Smooth muscle cell (in vitro differentiated cells): ENCODE data around the gene TDRD12. TPM values are rescaled to one million over a fixed set of nuclear protein-coding genes. Genes with fewer than 3 reads are reported as not detected.
"Not testable (repeated sequence)": the region's sequence is repeated elsewhere in the genome, so short reads cannot be mapped to it uniquely, and the experiment has no call there.

Experiments used
- DNase-seq: peaks from one replicate; lab custom pipeline; 2025; ENCODE audit not compliant: unreplicated experiment; lab: John Stamatoyannopoulos, UW
- H2AFZ ChIP-seq: fragments of 200-600 bp; sonication (generic); 2 replicates; pipeline ENCODE4 v1.6.0; 2016; ENCODE audit warnings: antibody characterized with exemption, low read depth, mild to moderate bottlenecking
- H3F3A ChIP-seq: fragments of 200-600 bp; sonication (generic); 2 replicates; pipeline ENCODE4 v1.6.0; 2017; ENCODE audit warnings: antibody characterized with exemption, low read depth
- H3K27ac ChIP-seq: fragments of 200-600 bp; sonication (generic); 2 replicates; pipeline ENCODE4 v1.5.1; 2016; ENCODE audit warnings: low read depth, mild to moderate bottlenecking
- H3K27me3 ChIP-seq: fragments of 200-600 bp; sonication (generic); 2 replicates; pipeline ENCODE4 v1.6.1; 2016; ENCODE audit warnings: low read depth, mild to moderate bottlenecking
- H3K36me3 ChIP-seq: fragments of 200-600 bp; sonication (generic); 2 replicates; pipeline ENCODE4 v1.5.1; 2016; ENCODE audit warnings: low read depth
- H3K4me1 ChIP-seq: fragments of 200-600 bp; sonication (generic); 2 replicates; pipeline ENCODE4 v1.5.1; 2016; ENCODE audit warnings: low read depth
- H3K4me2 ChIP-seq: fragments of 200-600 bp; sonication (generic); 2 replicates; pipeline ENCODE4 v1.6.0; 2016; ENCODE audit warnings: mild to moderate bottlenecking
- H3K4me3 ChIP-seq: fragments of 200-600 bp; sonication (generic); 2 replicates; pipeline ENCODE4 v1.5.1; 2016; ENCODE audit warnings: mild to moderate bottlenecking
- H3K79me2 ChIP-seq: fragments of 200-600 bp; sonication (generic); 2 replicates; pipeline ENCODE4 v1.6.0; 2016; ENCODE audit warnings: low read depth, mild to moderate bottlenecking
- H3K9ac ChIP-seq: fragments of 200-600 bp; sonication (generic); 2 replicates; pipeline ENCODE4 v1.6.0; 2016; ENCODE audit warnings: low read depth
- H3K9me3 ChIP-seq: fragments of 200-600 bp; sonication (generic); replicated peaks from 2 replicates; pipeline ENCODE4 v1.5.1; 2016; ENCODE audit warnings: low read depth
- H4K20me1 ChIP-seq: fragments of 200-600 bp; sonication (generic); 2 replicates; pipeline ENCODE4 v1.6.0; 2016; ENCODE audit warnings: low read depth
- WGBS: methylation state at CpG from one replicate; pipeline ENCODE4 v1.1.7; 2016; ENCODE audit warnings: low lambda C conversion rate; 5-methylcytosine and 5-hydroxymethylcytosine counted together
- polyA plus RNA-seq: library from polyadenylated mRNA; unstranded; fragments of >200 nt; fragmentation: Nextera tagmentation; extraction: Ambion mirVana; gene quantifications from 2 replicates; pipeline ENCODE4 v1.2.1, GENCODE V29; 2016
- total RNA-seq: library from RNA; depleted of rRNA; stranded (reverse); fragments of >200 nt; gene quantifications from 2 replicates; pipeline ENCODE4 v1.2.3, GENCODE V29; 2014
- TF ChIP-seq, protein P1 (sequence below): fragments of 200-600 bp; sonication (generic); IDR thresholded peaks from 2 replicates; pipeline ENCODE4 v1.5.1; 2017; ENCODE audit warnings: borderline replicate concordance, mild to moderate bottlenecking, antibody characterized with exemption; ENCODE audit not compliant: insufficient read depth, poor library complexity, severe bottlenecking

The TDRD12 gene
- total and polyA plus RNA-seq, 2 experiments from 2014 or later: 0.05 to 1.1 TPM

DNA sequence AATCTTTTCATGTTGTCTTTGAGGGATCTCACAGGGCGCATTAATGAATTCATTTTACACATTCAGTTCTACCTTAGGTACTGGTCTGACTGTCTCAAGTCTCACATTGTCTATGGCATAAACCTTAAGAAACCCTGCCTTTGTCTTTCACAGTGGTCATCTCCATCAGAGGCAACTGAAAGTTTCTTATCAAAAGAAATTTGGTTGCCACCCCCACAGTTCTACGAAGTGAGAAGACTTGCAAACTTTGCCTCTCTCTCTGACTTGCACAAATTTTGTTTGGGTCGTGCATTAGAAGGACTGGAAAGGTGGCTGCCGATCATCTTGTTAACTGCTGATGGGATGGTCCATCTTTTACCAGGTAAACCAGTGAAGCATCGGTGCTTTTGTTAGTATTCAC is 10.5 kb upstream of the TDRD12 start:
- Histone ChIP-seq H3K4me2 (no peak overlapping the region), H3K36me3 (no peaks in the 10 kb centered on the region), H3K79me2 (peaks cover 18% of the 10 kb centered on the region), H3K4me1 (no peaks in the 10 kb centered on the region), H2AFZ (no peak overlapping the region), H3K4me3 (no peak overlapping the region), H4K20me1 (peaks cover 6% of the 10 kb centered on the region), H3K27me3 (no peaks in the 10 kb centered on the region), H3F3A (no peaks in the 10 kb centered on the region), H3K9me3 (peaks cover 5% of the 10 kb centered on the region), H3K27ac (no peak overlapping the region), H3K9ac (no peak overlapping the region)
- no peak for DNase-seq
- TF ChIP-seq, protein P1, sequence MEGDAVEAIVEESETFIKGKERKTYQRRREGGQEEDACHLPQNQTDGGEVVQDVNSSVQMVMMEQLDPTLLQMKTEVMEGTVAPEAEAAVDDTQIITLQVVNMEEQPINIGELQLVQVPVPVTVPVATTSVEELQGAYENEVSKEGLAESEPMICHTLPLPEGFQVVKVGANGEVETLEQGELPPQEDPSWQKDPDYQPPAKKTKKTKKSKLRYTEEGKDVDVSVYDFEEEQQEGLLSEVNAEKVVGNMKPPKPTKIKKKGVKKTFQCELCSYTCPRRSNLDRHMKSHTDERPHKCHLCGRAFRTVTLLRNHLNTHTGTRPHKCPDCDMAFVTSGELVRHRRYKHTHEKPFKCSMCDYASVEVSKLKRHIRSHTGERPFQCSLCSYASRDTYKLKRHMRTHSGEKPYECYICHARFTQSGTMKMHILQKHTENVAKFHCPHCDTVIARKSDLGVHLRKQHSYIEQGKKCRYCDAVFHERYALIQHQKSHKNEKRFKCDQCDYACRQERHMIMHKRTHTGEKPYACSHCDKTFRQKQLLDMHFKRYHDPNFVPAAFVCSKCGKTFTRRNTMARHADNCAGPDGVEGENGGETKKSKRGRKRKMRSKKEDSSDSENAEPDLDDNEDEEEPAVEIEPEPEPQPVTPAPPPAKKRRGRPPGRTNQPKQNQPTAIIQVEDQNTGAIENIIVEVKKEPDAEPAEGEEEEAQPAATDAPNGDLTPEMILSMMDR: no peak
- WGBS: 94% methylated on average over 5 of the region's 5 CpGs

DNA sequence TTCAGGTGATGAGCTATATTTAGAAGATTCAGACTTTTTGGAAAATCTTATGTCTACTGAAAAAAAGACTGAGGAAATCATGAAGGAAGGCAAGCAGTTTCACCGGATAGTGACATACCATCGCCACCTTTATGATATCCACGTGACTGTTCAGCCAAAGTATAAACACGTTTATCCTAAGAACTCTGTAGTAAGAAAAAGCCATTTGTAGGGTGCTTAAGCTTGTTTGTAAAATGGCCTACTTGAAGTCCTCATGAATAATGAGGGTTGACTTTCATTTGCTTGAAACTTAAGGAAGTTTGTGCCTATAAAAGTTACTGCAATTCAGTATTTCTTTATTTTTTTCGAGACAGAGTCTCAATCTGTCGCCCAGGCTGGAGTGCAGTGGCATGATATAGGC is 7.8 kb upstream of the TDRD12 start:
- 97% methylated on average over 6 of the region's 6 CpGs for WGBS
- Histone ChIP-seq H3K9me3 (no peaks in the 10 kb centered on the region), H3K4me1 (no peaks in the 10 kb centered on the region), H3K36me3 (peaks cover 5% of the 10 kb centered on the region), H3K4me3 (no peak overlapping the region), H3K27me3 (no peaks in the 10 kb centered on the region), H4K20me1 (peaks cover 6% of the 10 kb centered on the region), H2AFZ (no peak overlapping the region), H3K79me2 (peaks cover 2% of the 10 kb centered on the region), H3K27ac (no peak overlapping the region), H3F3A (no peaks in the 10 kb centered on the region), H3K9ac (no peak overlapping the region), H3K4me2 (no peak overlapping the region)
- no peak for DNase-seq
- TF ChIP-seq, protein P1: no peak

DNA sequence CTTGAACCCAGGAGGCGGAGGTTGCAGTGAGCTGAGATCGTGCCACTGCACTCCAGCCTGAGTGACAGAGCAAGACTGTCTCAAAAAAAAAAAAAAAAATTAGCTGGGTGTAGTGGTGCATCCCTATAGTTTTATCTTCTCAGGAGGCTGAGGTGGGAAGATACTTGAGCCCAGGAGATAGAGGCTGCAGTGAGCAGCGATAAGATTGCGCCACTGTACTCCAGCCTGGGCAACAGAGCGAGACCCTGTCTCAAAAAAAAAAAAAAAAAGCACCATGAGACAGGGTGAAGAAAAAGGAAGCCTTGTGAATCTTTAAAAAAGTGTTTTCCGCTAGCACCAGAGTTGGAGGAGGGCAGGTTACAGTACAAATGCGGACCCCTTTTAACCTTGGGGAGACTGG is 3.4 kb upstream of the TDRD12 start:
- not testable (repeated sequence) for H3K4me1 ChIP-seq, H4K20me1 ChIP-seq, H3K4me2 ChIP-seq, H3K9me3 ChIP-seq, H2AFZ ChIP-seq, H3K27ac ChIP-seq, H3K79me2 ChIP-seq, H3K36me3 ChIP-seq, H3F3A ChIP-seq, H3K9ac ChIP-seq, DNase-seq, H3K4me3 ChIP-seq, H3K27me3 ChIP-seq
- over 99% methylated on average over 7 of the region's 7 CpGs for WGBS

DNA sequence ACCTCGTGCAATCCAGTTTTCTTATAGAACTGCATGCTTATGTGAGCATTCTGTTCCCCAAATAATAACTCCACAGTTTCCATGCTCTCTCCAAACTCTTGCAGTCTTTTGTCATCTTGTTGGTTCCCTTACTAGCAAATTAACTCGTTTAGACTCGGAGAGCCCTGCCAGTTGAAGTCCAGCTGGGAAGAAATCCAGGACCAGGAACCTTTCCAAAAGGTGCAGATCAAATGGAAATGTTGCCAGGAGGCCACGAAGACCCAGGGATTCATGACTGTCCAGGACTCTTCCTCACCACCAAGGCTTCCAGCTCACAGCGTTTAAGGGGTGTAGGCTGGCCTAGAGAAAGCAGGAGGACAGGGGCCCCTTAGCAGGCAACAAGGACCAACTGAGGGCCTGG is 2.1 kb upstream of the TDRD12 start:
- H3K36me3 ChIP-seq: peaks cover 5% of the 10 kb centered on the region
- no peaks in the 10 kb centered on the region for H3K27me3 ChIP-seq
- H3K79me2 ChIP-seq: no peaks in the 10 kb centered on the region
- H4K20me1 ChIP-seq: no peaks in the 10 kb centered on the region
- 95% methylated on average over 5 of the region's 5 CpGs for WGBS
- no peak overlapping the region for H3K4me2 ChIP-seq
- no peak overlapping the region for H2AFZ ChIP-seq
- H3K4me3 ChIP-seq: no peak overlapping the region
- no peak for DNase-seq
- H3K27ac ChIP-seq: no peak overlapping the region
- TF ChIP-seq, protein P1: no peak
- no peaks in the 10 kb centered on the region for H3F3A ChIP-seq
- H3K9ac ChIP-seq: no peak overlapping the region
- H3K4me1 ChIP-seq: no peaks in the 10 kb centered on the region
- H3K9me3 ChIP-seq: no peaks in the 10 kb centered on the region
